Measurements from ENCODE around the gene RNF207. TPM values are rescaled to one million over a fixed set of nuclear protein-coding genes. Genes with fewer than 3 reads are reported as not detected.

The RNF207 gene
- total RNA-seq, 1 experiment from 2014 or later = 4.9 TPM

GRCh38 chr1:6166655-6167390, 39.1 kb upstream of the RNF207 start:
- Histone ChIP-seq H2BK15ac (ENCODE audit: low read depth, low read length) (no peak overlapping the region), H3K4me2 (ENCODE audit: insufficient read depth, insufficient read length, low read length) (no peak overlapping the region), H2BK5ac (ENCODE audit: insufficient read length, low read length) (no peak overlapping the region), H2BK120ac (ENCODE audit: low read depth, low read length, poor library complexity, severe bottlenecking) (no peak overlapping the region), H3K79me1 (ENCODE audit: insufficient read depth, low read depth, low read length, poor library complexity, severe bottlenecking) (no peaks in the 10 kb centered on the region), H3K27me3 (ENCODE audit: insufficient read depth, low read length) (no peaks in the 10 kb centered on the region), H4K20me1 (ENCODE audit: control insufficient read depth, insufficient read depth, insufficient read length) (no peaks in the 10 kb centered on the region), H4K91ac (ENCODE audit: insufficient read length, low read depth, low read length) (no peak overlapping the region), H3K27ac (ENCODE audit: insufficient read length, low read depth, low read length) (no peak overlapping the region), H2BK20ac (ENCODE audit: low read depth, low read length, poor library complexity, severe bottlenecking) (no peak overlapping the region), H2AK5ac (ENCODE audit: insufficient read length, low read length) (no peak overlapping the region), H3K4ac (ENCODE audit: low read depth, low read length) (no peak overlapping the region), H3K9ac (ENCODE audit: extremely low read depth, insufficient read length, low read length) (no peak overlapping the region), H2BK12ac (ENCODE audit: insufficient read length, low read depth, low read length) (no peak overlapping the region), H3K79me2 (ENCODE audit: insufficient read depth, low read length) (no peaks in the 10 kb centered on the region), H3K23ac (ENCODE audit: insufficient read length, low read depth, low read length) (no peak overlapping the region), H4K5ac (ENCODE audit: insufficient read length, low read depth, low read length) (no peak overlapping the region), H3K18ac (ENCODE audit: insufficient read length, low read depth, low read length) (no peak overlapping the region), H3K4me1 (ENCODE audit: insufficient read depth, low read length) (no peaks in the 10 kb centered on the region), H3K23me2 (ENCODE audit: insufficient read length, low read depth, low read length, poor library complexity, severe bottlenecking) (no peaks in the 10 kb centered on the region), H3K14ac (ENCODE audit: insufficient read depth, low read length) (no peak overlapping the region), H3K56ac (ENCODE audit: insufficient read length, low read depth, low read length) (no peak overlapping the region), H4K8ac (replicated peaks; ENCODE audit: insufficient read length, low read depth, low read length) (no peak overlapping the region), H3T11ph (ENCODE audit: low read length) (no peak overlapping the region), H2AFZ (ENCODE audit: low read length) (no peak overlapping the region), H3K9me3 (ENCODE audit: control insufficient read depth, low read depth, low read length) (no peaks in the 10 kb centered on the region)
- no peaks in the 10 kb centered on the region for H3K9me3 Mint-ChIP-seq
- no peaks in the 10 kb centered on the region for H3K36me3 Mint-ChIP-seq (ENCODE audit: insufficient read depth in 1 of 3, low read depth in 3 of 3)
- H3K27ac Mint-ChIP-seq = no peak overlapping the region
- peaks cover under 1 to 13% of the 10 kb centered on the region in 2 experiments for H3K4me1 Mint-ChIP-seq
- DNase-seq = no peak
- peaks cover 6% of the 10 kb centered on the region for H3K27me3 Mint-ChIP-seq (ENCODE audit: low read depth)
- no peak for TF ChIP-seq CTCF (conservative IDR thresholded peaks at IDR 0.05)
- WGBS (ENCODE audit: extremely low coverage, insufficient read length, low lambda C conversion rate) = no CpG with 5 or more reads among the region's 19 CpGs
- H3K4me3 Mint-ChIP-seq = no peak overlapping the region
